Measurements from ENCODE around the gene GGT5.
"Not testable (repeated sequence)": the region's sequence is repeated elsewhere in the genome, so short reads cannot be mapped to it uniquely, and the experiment has no call there.

The GGT5 gene

GRCh38 chr22:24185001-24185500, 59.8 kb downstream of the GGT5 start:
- no peak for DNase-seq (ENCODE audit: low read depth in 1 of 2, low spot score in 1 of 2)

- DNase-seq (ENCODE audit: low read depth in 1 of 2, low spot score in 1 of 2) = no peak
These were observed 60.7 kb downstream of the GGT5 start for GRCh38 chr22:24184057-24184798.

GRCh38 chr22:24183321-24184031, 61.4 kb downstream of the GGT5 start:
- no peak for DNase-seq (ENCODE audit: low read depth in 1 of 2, low spot score in 1 of 2)

DNA sequence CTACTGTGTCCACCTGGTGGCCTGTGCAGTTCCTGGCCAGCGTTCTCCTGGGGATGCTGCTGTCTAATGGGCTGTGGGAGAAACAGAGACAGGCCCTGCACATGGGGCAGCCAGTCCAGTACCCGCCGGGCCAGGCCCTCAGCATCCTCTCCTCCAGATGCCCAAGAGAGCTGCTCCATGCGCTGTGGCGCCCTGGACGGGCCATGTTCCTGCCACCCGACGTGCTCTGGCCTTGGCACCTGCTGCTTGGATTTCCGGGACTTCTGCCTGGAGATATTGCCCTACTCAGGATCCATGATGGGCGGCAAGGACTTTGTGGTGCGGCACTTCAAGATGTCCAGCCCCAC, 62.0 kb downstream of the GGT5 start:
- not testable (repeated sequence) for DNase-seq (ENCODE audit: low read depth in 1 of 2, low spot score in 1 of 2)

DNA sequence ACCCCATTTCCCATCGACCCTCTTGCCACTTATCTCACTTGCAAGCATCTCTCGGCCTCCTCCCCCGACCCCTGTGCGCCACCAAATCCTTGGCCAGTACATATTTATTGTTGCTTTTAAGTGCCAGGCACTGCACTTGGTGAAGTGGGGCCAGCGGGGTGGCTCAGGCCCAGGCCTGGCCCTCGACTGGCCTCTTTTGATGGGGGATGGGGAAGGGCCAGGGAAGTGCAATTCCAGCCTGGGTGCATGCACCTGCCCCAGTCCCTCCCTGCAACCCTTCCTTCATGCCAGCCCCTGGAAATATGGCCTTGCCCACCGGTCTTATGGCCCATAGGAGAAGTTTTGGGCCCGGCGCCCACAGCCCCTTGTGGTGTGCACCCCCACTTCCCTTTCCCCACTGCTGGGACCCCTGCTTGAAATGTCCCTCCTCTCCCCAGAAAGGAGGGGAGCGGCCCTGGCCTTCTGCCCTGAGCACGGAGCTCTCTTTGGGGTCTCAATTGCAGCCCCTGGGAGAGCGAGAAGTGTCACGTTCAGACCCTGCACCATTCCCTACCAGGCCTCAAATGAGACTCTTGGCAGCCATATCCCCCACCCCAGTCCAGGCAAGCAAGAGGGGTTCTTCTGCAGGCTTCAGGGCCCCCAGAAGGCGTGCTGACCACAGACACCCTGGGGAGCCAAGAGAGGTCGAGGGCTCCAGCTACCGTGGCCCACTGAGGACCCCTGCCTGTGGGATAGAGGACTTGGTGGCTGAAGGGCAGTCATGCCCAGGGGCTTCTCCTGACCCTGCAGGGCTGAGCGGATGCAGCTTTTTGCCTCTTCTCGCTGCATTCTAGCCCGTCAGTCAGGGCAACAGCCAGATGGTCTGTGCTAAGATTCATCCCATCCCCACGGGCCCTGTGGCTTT, 62.6 kb downstream of the GGT5 start:
- no peak for DNase-seq (ENCODE audit: low read depth in 1 of 2, low spot score in 1 of 2)

DNA sequence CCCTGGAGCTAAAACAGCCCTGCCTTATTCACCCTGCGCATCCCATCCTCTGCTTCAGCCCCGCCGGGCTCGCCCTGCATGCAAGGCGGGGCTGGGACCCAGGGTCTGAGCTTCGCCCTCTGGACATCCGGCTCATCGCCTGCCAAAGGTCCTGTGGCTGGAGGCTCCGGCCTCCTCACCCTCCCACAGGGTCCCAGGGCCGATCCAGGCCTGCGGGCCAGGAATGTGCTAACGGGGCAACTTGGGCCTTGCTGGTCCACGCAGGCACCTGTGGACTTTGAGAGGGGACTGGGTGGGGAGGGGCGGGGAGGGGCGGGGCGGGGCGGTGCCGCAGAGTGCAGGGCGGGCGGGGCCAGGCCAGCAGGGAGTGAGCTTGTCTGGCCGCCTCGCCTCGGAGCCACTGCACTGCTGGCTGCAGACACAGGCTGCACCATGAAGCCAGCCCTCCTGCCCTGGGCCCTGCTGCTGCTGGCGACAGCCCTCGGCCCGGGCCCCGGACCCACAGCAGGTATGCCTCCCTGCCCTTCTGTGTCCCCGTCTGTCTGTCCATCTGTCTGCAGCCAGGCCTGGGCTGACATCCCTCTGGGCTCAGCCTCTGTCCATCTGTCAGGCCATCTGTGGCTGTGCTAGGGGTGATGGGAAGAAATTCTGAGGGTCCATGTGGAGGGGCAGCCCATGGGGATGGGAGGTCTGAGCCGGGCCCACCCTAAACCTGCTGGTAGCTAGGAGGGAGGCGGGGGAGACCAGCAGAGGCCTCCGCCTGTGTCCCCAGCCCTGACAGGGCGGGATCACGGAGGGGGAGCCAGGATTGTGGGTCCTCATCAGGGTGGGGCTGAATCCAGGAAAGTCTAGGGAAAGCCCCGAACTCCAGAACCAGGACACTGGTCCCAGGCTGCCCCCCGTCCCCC, 63.5 kb downstream of the GGT5 start, which contains the start of gene SUSD2:
Gene SUSD2, plus strand, starts transcription at position 400 of the 908 bp plus-strand sequence. Its CDS starts 33 bp downstream, at position 433.
- no peak for DNase-seq (ENCODE audit: low read depth in 1 of 2, low spot score in 1 of 2)

GRCh38 chr22:24180316-24181087, 64.4 kb downstream of the GGT5 start:
- no peak for DNase-seq (ENCODE audit: low read depth in 1 of 2, low spot score in 1 of 2)

- no peak for DNase-seq (ENCODE audit: low read depth in 1 of 2, low spot score in 1 of 2)
These were observed 65.2 kb downstream of the GGT5 start for GRCh38 chr22:24179478-24180210.

DNA sequence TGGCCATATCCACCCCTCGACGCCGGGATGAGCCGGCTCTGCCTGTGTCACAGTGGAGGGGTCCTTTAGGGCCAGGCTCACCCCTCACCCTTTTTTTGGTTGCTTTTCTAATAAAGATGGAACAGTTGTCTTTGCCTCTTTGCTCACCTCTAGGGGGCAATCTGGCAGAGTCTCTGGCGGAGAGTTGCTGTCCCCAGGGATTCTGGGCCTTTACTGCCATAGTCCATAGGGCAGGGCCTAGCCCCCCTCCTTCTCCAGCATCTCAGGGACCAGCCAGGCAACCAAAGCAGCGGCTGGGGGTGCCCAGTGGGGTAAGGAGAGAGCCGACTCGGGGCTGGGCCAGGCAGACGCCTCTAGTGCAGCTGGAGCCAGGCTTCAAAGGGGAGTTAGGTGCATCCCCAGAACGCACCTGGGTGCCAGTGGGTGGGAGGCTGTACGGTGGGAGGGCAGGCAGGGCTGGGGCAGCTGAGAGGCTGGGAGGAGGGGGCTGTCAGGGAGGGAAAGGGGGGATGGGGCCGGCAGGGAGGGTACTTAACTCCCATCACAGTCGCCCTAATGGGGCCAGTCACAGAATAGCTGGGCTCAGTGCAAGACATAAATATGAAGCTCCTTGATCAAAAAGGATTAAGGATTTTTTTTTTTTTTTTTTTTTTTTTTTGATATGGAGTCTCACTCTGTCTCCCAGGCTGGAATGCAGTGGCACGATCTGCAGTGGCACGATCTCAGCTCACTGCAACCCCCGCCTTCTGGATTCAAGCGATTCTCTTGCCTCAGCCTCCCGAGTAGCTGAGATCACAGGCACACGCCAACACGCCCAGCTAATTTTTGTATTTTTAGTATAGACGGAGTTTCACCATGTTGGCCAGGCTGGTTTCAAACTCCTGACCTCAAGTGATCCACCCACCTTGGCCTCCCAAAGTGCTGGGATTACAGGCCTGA, 66.1 kb downstream of the GGT5 start:
- DNase-seq (ENCODE audit: low read depth in 1 of 2, low spot score in 1 of 2) = no peak

DNA sequence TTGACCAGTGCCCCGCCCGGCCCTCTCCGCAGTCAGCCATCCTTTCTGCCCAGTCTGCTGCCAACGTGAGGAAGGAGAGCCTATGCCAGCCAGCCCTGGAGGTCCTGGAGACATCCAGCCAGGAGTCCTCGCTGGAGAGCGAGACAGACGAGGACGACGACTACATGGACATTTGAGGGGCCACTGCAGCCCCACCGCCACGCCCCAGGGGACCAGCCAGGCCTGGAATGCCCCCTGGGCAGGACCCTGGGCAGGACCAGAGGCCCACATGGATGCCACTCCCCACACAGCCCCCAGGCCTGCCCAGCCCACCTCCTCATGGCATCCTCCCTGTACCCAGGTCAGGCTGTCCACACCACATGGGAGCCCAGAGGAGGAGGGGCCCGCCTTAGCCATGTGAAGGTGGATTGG, 66.9 kb downstream of the GGT5 start:
- DNase-seq (ENCODE audit: low read depth in 1 of 2, low spot score in 1 of 2) = no peak

GRCh38 chr22:24177456-24177855, 67.4 kb downstream of the GGT5 start:
- no peak for DNase-seq (ENCODE audit: low read depth in 1 of 2, low spot score in 1 of 2)

DNA sequence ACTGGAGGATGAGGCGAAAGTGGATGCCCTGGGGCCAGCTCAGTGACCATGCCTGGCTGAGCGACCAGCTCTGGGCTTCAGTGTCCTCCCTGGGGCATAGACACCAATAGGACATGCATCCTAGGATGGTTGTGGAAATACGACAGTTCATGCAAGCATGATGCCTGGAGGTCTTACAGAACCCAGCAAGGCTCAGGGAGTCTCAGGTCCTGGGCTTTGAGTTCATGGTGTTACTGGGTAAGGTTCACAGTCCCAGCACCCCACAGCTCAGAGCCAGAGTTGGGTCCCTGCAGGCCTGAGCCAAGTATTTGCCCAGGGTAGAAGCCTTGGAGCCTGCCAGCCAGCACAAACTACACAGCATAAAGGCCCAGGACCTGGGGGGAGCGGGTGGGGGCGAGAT, 67.8 kb downstream of the GGT5 start:
- no peak for DNase-seq (ENCODE audit: low read depth in 1 of 2, low spot score in 1 of 2)

GRCh38 chr22:24176630-24177029, 68.3 kb downstream of the GGT5 start:
- DNase-seq (ENCODE audit: low read depth in 1 of 2, low spot score in 1 of 2) = no peak

GRCh38 chr22:24176040-24176439, 68.8 kb downstream of the GGT5 start:
- DNase-seq (ENCODE audit: low read depth in 1 of 2, low spot score in 1 of 2) = no peak

DNA sequence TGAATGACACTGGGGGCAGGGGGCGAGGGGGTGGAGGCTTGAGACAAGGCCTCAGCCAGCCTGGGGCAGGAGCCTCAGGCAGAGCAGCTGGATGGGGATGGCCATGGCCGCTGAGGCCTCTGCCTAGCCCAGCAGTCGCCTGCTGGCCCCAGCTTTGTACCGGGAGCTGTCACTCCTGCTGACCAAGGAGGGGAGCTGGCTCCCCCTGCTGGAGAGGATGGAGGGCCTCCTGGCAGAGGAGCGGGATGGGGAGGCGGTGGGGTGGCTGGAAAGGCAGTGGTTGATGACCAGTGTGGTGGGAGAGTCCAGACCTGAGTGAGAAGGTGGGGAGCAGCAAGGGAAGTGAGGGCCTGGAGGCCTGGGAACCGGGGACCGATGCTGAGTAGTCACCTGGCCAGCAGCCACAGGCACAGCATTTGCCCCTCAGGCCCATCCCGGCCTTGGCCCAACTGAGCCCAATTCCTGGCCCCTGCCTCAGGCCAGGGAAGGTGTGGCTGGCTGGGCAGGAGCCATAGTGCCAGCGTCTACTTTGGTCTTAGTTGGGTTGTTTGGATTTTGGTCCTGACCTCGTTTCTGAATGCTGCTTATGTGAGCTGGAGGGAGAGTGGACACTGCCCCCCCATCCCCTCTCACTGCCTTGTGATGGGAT, 69.6 kb downstream of the GGT5 start:
- DNase-seq (ENCODE audit: low read depth in 1 of 2, low spot score in 1 of 2) = peak in 1 of 2 donors; percentile 28

GRCh38 chr22:24171822-24172221, 73.1 kb downstream of the GGT5 start:
- no peak for DNase-seq (ENCODE audit: low read depth in 1 of 2, low spot score in 1 of 2)

- no peak for DNase-seq (ENCODE audit: low read depth in 1 of 2, low spot score in 1 of 2)
These were observed 74.2 kb downstream of the GGT5 start for GRCh38 chr22:24170632-24171031.

Data from activated CD4-positive, alpha-beta T cell treated with anti-CD3 and anti-CD28 coated beads, Interleukin-2, amount 50 U/mL, for 24 hours (primary cell).